Body of pancreas (tissue), 4 donors: ENCODE results near the gene RGS13.

Experiments used
- POLR2A ChIP-seq, 3 donors: fragments of 450-650 bp; IDR thresholded peaks; one replicate each; pipeline ENCODE4 v1.6.1; 2016; ENCODE audit warnings: antibody characterized with exemption in 3 of 3, mild to moderate bottlenecking in 2 of 3
- TF ChIP-seq, protein P1 (sequence below), 7 experiments: fragments of 450-650 bp in 4 of 7; fragments of 200-600 bp in 3 of 7; sonication (generic) in 3 of 7; IDR thresholded peaks; one replicate each; pipeline ENCODE4 v1.5.1; 2016 to 2019; ENCODE audit warnings: antibody characterized with exemption in 7 of 7

DNA sequence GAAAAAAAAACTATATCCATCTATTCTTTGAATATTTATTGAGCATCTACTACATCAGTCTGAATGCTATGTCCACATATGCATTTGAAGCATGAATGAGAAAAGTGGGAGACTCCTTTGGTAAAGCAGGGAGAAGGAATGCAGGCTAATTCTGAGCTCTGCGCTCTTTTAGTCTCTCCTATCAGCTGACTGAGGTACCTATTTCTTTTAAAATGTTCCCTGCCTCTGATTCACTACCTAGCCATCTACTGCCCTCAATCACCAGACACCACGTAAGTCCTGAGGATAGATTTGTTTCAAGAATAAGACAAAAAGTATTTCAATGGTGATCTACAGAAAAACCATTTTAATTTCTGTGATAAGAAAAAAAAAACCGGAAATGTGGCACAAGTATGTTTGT is 3.8 kb upstream of the RGS13 start:
- TF ChIP-seq, protein P1, sequence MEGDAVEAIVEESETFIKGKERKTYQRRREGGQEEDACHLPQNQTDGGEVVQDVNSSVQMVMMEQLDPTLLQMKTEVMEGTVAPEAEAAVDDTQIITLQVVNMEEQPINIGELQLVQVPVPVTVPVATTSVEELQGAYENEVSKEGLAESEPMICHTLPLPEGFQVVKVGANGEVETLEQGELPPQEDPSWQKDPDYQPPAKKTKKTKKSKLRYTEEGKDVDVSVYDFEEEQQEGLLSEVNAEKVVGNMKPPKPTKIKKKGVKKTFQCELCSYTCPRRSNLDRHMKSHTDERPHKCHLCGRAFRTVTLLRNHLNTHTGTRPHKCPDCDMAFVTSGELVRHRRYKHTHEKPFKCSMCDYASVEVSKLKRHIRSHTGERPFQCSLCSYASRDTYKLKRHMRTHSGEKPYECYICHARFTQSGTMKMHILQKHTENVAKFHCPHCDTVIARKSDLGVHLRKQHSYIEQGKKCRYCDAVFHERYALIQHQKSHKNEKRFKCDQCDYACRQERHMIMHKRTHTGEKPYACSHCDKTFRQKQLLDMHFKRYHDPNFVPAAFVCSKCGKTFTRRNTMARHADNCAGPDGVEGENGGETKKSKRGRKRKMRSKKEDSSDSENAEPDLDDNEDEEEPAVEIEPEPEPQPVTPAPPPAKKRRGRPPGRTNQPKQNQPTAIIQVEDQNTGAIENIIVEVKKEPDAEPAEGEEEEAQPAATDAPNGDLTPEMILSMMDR (IDR thresholded peaks at IDR 0.05): no peak
- no peak for TF ChIP-seq POLR2A (IDR thresholded peaks at IDR 0.05)
